Stomach smooth muscle (tissue), 2 donors: ENCODE measurements around the gene HK2.

Experiments
- H3K27ac ChIP-seq: one replicate; pipeline ENCODE4 v1.7.0; 2013; ENCODE audit warnings: mild to moderate bottlenecking, low read length, inconsistent platforms
- H3K27me3 ChIP-seq, 2 donors: one replicate each; pipeline ENCODE4 v1.7.0; 2013; ENCODE audit warnings: low read length in 2 of 2; ENCODE audit not compliant: insufficient read depth in 2 of 2, control insufficient read depth in 1 of 2
- H3K36me3 ChIP-seq, 2 donors: one replicate each; pipeline ENCODE4 v1.7.0; 2013; ENCODE audit warnings: low read length in 2 of 2; ENCODE audit not compliant: control insufficient read depth in 2 of 2, insufficient read depth in 2 of 2
- H3K4me1 ChIP-seq: one replicate; pipeline ENCODE4 v1.7.0; 2013; ENCODE audit warnings: low read length; ENCODE audit not compliant: control insufficient read depth, insufficient read depth
- H3K4me3 ChIP-seq, 2 donors: one replicate each; pipeline ENCODE4 v1.7.0; 2013; ENCODE audit warnings: low read length in 2 of 2
- H3K9ac ChIP-seq, 2 donors: one replicate each; pipeline ENCODE4 v1.7.0; 2013; ENCODE audit warnings: low read length in 2 of 2, mild to moderate bottlenecking in 1 of 2
- H3K9me3 ChIP-seq, 2 donors: one replicate each; pipeline ENCODE4 v1.7.0; 2013; ENCODE audit warnings: low read length in 2 of 2; ENCODE audit not compliant: control insufficient read depth in 2 of 2
- donor health status: healthy.
- donor health status: Pancreatic carcinoma.

HK2 gene

GRCh38 chr2:74880054-74880728 is 46.3 kb downstream of the HK2 start:
- Histone ChIP-seq H3K4me1 (peaks cover 3% of the 10 kb centered on the region), H3K36me3 (peaks cover 0 to 23% of the 10 kb centered on the region in 2 donors), H3K9ac (no peak overlapping the region)

GRCh38 chr2:74881176-74881575 is 47.2 kb downstream of the HK2 start:
- H3K9me3 ChIP-seq, result no peaks in the 10 kb centered on the region
- no peak overlapping the region for H3K4me3 ChIP-seq
- H3K9ac ChIP-seq, result no peak overlapping the region
- no peak overlapping the region for H3K27ac ChIP-seq
- H3K4me1 ChIP-seq, result peaks cover under 1% of the 10 kb centered on the region
- peaks cover 0 to 24% of the 10 kb centered on the region in 2 donors for H3K36me3 ChIP-seq
- H3K27me3 ChIP-seq, result no peaks in the 10 kb centered on the region

More at GRCh38 chr2:74880054-74880728, 46.3 kb downstream of the HK2 start:
- H3K9me3 ChIP-seq, result no peaks in the 10 kb centered on the region
- no peaks in the 10 kb centered on the region for H3K27me3 ChIP-seq
- H3K4me3 ChIP-seq, result no peak overlapping the region
- no peak overlapping the region for H3K27ac ChIP-seq

DNA sequence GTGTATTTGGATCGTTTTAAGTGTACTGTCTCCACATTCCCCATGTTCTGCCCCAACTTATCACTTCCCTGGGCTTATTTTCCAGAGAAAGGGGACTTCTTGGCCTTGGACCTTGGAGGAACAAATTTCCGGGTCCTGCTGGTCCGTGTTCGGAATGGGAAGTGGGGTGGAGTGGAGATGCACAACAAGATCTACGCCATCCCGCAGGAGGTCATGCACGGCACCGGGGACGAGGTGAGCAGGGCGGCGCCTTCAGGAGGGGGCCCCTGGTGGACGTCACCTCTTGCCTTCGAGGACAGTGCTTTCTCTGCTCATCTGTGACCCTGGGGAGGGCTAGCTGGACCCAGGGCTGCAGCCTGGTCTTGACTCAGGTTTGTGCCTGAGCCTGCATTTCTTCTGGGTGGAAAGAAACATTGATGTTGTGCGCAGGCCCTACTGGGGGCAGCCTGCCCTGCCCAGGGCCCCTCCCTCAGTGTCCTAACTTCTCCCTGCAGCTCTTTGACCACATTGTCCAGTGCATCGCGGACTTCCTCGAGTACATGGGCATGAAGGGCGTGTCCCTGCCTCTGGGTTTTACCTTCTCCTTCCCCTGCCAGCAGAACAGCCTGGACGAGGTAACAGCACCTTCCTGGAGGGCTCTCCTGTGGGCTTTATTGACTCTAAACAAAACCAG is 47.8 kb downstream of the HK2 start:
- no peaks in the 10 kb centered on the region for H3K27me3 ChIP-seq
- H3K9ac ChIP-seq, result no peak overlapping the region
- H3K36me3 ChIP-seq, result peaks cover 0 to 24% of the 10 kb centered on the region in 2 donors
- H3K27ac ChIP-seq, result no peak overlapping the region
- no peak overlapping the region for H3K4me3 ChIP-seq
- H3K4me1 ChIP-seq, result no peaks in the 10 kb centered on the region
- H3K9me3 ChIP-seq, result no peaks in the 10 kb centered on the region

DNA sequence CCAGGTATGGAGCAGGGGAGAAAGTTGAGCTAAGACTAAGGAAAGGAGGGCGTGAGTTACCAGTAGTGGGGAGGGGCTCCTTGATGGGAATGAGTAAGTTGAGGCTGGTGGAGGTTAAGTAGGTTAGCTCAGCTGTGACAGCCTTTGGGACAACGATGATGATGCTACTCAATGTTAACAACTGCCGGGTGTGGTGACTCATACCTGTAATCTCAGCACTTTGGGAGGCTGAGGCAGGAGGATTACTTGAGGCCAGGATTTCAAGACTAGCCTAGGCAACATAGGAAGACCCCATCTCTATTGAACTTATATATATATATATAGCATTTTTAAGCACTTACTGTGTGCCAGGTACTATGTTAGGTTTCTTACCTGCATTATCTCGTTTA is 48.4 kb downstream of the HK2 start:
- Histone ChIP-seq H3K27ac (no peak overlapping the region), H3K4me1 (no peaks in the 10 kb centered on the region), H3K27me3 (no peaks in the 10 kb centered on the region), H3K36me3 (peaks cover 0 to 25% of the 10 kb centered on the region in 2 donors), H3K9me3 (no peaks in the 10 kb centered on the region), H3K9ac (no peak overlapping the region), H3K4me3 (no peak overlapping the region)

DNA sequence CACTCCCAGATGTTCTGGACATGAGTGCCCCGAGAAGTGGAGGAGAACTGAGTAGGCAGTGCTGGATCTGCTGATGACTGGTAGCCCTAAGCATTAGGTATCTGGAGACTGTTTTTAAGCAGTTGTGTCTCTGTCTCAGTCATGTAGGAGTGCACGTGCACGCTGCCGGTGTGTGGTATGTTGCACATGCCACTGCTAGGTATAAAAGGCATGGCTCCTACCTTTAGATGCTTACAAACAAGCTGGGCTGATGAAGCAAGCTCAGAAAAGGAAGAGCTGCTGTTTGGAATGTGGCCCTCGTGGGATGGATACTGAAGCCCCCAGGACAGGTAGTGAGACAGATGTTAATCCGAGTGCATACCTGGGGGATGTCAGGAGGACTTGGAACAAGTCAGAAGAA is 49.1 kb downstream of the HK2 start:
- Histone ChIP-seq H3K36me3 (peaks cover 0 to 26% of the 10 kb centered on the region in 2 donors), H3K9me3 (no peaks in the 10 kb centered on the region), H3K4me3 (no peak overlapping the region), H3K4me1 (no peaks in the 10 kb centered on the region), H3K27me3 (no peaks in the 10 kb centered on the region), H3K9ac (no peak overlapping the region), H3K27ac (no peak overlapping the region)

DNA sequence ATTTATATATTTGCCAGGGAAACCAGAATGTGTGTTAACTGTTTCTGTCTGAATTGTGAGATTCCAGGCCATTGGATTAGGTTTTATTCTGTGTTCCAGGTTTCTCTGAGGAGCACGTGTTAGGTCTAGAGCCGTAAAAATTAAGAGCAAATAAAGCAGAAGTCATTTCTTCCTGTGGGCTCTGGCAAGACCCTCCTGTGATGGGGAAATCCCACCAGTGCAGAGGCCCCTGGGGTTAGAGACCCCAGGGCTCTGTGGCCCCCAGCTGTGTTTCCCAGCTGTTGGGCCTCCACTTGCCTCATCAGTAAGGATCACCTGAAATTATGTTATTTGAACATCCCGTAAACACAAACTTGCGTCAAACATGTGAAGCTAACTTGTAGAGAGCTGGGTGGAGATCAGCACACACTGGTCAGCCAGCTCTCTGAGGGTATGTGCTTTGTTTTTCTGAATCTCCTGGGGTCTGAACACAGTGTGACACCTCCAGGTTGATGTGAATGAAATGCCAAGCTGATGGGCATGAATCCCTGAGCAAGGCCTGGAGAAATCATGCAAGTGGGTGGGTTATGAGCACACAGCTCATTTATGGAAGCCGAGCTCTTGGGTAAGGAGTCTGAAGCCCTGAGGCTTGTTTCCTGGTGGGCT is 50.3 kb downstream of the HK2 start:
- Histone ChIP-seq H3K9me3 (no peaks in the 10 kb centered on the region), H3K27me3 (no peaks in the 10 kb centered on the region), H3K4me3 (no peak overlapping the region), H3K36me3 (peaks cover 0 to 20% of the 10 kb centered on the region in 2 donors), H3K4me1 (no peaks in the 10 kb centered on the region), H3K9ac (no peak overlapping the region), H3K27ac (no peak overlapping the region)

GRCh38 chr2:74884866-74885265 is 50.9 kb downstream of the HK2 start:
- peaks cover 0 to 16% of the 10 kb centered on the region in 2 donors for H3K36me3 ChIP-seq
- H3K9me3 ChIP-seq, result no peaks in the 10 kb centered on the region
- H3K27me3 ChIP-seq, result no peaks in the 10 kb centered on the region
- H3K27ac ChIP-seq, result no peak overlapping the region
- H3K4me1 ChIP-seq, result no peaks in the 10 kb centered on the region
- H3K9ac ChIP-seq, result no peak overlapping the region
- no peak overlapping the region for H3K4me3 ChIP-seq

GRCh38 chr2:74886251-74886650 is 52.3 kb downstream of the HK2 start:
- Histone ChIP-seq H3K27me3 (no peaks in the 10 kb centered on the region), H3K9ac (no peak overlapping the region), H3K4me1 (no peaks in the 10 kb centered on the region), H3K27ac (no peak overlapping the region), H3K4me3 (no peak overlapping the region), H3K36me3 (peaks cover 0 to 14% of the 10 kb centered on the region in 2 donors), H3K9me3 (no peaks in the 10 kb centered on the region)

- peaks cover 0 to 14% of the 10 kb centered on the region in 2 donors for H3K36me3 ChIP-seq
- H3K27ac ChIP-seq, result no peak overlapping the region
- H3K9me3 ChIP-seq, result no peaks in the 10 kb centered on the region
- no peak overlapping the region for H3K9ac ChIP-seq
- H3K27me3 ChIP-seq, result no peaks in the 10 kb centered on the region
- H3K4me1 ChIP-seq, result no peaks in the 10 kb centered on the region
- H3K4me3 ChIP-seq, result no peak overlapping the region
These were observed 52.9 kb downstream of the HK2 start for GRCh38 chr2:74886811-74887210.

GRCh38 chr2:74887445-74887951 is 53.6 kb downstream of the HK2 start:
- H3K9me3 ChIP-seq, result no peaks in the 10 kb centered on the region
- no peak overlapping the region for H3K9ac ChIP-seq
- no peaks in the 10 kb centered on the region for H3K4me1 ChIP-seq
- no peak overlapping the region for H3K4me3 ChIP-seq
- no peaks in the 10 kb centered on the region for H3K27me3 ChIP-seq
- H3K36me3 ChIP-seq, result peaks cover 0 to 14% of the 10 kb centered on the region in 2 donors
- H3K27ac ChIP-seq, result no peak overlapping the region
